ENCODE measurements around the gene MGAT4D. TPM values are rescaled to one million over a fixed set of nuclear protein-coding genes. Genes with fewer than 3 reads are reported as not detected.

MGAT4D gene
- total RNA-seq, 4 donors from 2014 or later = not detected

Other genes starting within 250 kb of the MGAT4D start
- gene SCOC, start 124.6 kb downstream of the MGAT4D start, total RNA-seq = 10 to 100 TPM; 39.8 to 64.4 (median 55.0) TPM
- gene CLGN, start 70.6 kb downstream of the MGAT4D start, total RNA-seq = 1 to 10 TPM; 1.8 to 2.8 (median 2.2) TPM
- 10 to 100 TPM; 11.2 to 16.2 (median 15.1) TPM for gene ELMOD2, start 25.9 kb upstream of the MGAT4D start, total RNA-seq
- not detected for gene UCP1, start 70.7 kb upstream of the MGAT4D start, total RNA-seq